ENCODE data around the gene RALY.

DNA sequence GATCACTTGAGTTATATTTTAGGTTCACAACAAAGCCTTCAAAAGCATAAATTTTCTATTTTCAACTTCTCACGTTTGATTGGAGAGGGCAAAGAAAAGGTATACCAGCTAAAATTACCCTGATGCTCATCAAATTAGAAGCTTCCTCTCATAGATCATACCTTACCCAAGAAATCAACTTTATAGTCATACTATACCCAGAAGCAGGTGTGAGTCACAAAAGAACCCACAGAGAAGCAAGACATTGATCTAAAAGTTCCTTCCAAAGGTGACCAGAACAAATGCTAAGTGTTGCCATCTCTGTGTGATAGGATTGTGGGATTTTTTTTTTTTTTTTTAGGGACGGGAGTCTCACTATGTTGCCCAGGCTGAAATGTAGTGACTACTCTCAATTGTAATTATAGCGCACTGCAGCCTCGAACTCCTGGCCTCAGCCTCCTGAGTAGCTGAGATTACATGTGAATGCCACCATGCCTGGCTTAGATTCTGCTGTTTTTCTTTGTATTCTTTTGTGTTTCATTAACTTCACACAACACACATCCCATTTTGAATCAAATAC, 115.0 kb downstream of the RALY start:
- TF ChIP-seq POLR2A (IDR thresholded peaks at IDR 0.05; ENCODE audit: low read depth, low read length) (peak; percentile 27; the same call in 1 of the 2 replicates), POLR2AphosphoS5 (IDR thresholded peaks at IDR 0.05; ENCODE audit: low read depth, low read length) (no peak), TAF1 (IDR thresholded peaks at IDR 0.05; ENCODE audit: low read depth, low read length) (no peak)

Data from GM12891 (cell line).